Measurements from ENCODE around the gene CGREF1. TPM values are rescaled to one million over a fixed set of nuclear protein-coding genes. Genes with fewer than 3 reads are reported as not detected.

CGREF1 gene
- total and polyA plus RNA-seq, 2 donors (not counting 1 experiment from before 2014, with no cell fraction given): not detected

- Mint-ChIP-seq H3K9me3 (ENCODE audit: insufficient read depth) (no peaks in the 10 kb centered on the region), H3K27ac (no peak overlapping the region), H3K4me1 (no peaks in the 10 kb centered on the region), H3K27me3 (peaks cover 11% of the 10 kb centered on the region), H3K4me3 (no peak overlapping the region)
- Histone ChIP-seq H2AFZ (ENCODE audit: insufficient read depth, low read depth, low read length, poor library complexity, severe bottlenecking) (no peak overlapping the region), H4K20me1 (ENCODE audit: control insufficient read depth, insufficient read depth, low read length, poor library complexity, severe bottlenecking) (no peaks in the 10 kb centered on the region), H3K9me3 (ENCODE audit: control extremely low read depth in 1 of 3, control insufficient read depth in 2 of 3, insufficient read depth in 1 of 3, low read length in 2 of 3) (no peaks in the 10 kb centered on the region), H3K4me3 (ENCODE audit: control extremely low read depth in 1 of 5, extremely low read depth in 1 of 5, insufficient read depth in 1 of 5, low read depth in 2 of 5, low read length in 4 of 5) (no peak overlapping the region), H3K79me2 (ENCODE audit: control insufficient read depth, insufficient read depth, low read length) (no peaks in the 10 kb centered on the region), H3K27ac (ENCODE audit: low read length in 2 of 2) (no peak overlapping the region), H3K36me3 (replicated peaks in 1 of 2; ENCODE audit: control extremely low read depth in 1 of 2, control insufficient read depth in 1 of 2, extremely low read depth in 1 of 2, insufficient read depth in 2 of 2, low read length in 1 of 2) (no peaks in the 10 kb centered on the region), H3K9ac (ENCODE audit: low read length) (no peak overlapping the region), H3K4me2 (replicated peaks; ENCODE audit: low read depth, low read length, poor library complexity, severe bottlenecking) (no peak overlapping the region), H3K27me3 (replicated peaks in 1 of 4; ENCODE audit: control extremely low read depth in 1 of 4, control insufficient read depth in 3 of 4, insufficient read depth in 4 of 4, low read length in 3 of 4) (no peaks in the 10 kb centered on the region), H3K4me1 (ENCODE audit: control insufficient read depth in 2 of 2, insufficient read depth in 2 of 2, low read length in 2 of 2) (no peaks in the 10 kb centered on the region)
- no peak for TF ChIP-seq CTCF (IDR thresholded peaks at IDR 0.05)
- TF ChIP-seq EZH2 (IDR thresholded peaks at IDR 0.05; ENCODE audit: borderline replicate concordance, insufficient read depth, low read depth, low read length, poor library complexity, severe bottlenecking): no peak
- intact Hi-C loops (cut with micrococcal nuclease): no loop called here
- no peak for ATAC-seq (ENCODE audit: low read depth)
- WGBS (ENCODE audit: insufficient coverage): no CpG with 5 or more reads among the region's 2 CpGs
- ChIA-PET CTCF (no interaction called here), POLR2A (no interaction called here)
- no peak for DNase-seq
Observed at GRCh38 chr2:27108221-27108620, 10.7 kb downstream of the CGREF1 start.

GRCh38 chr2:27105981-27106380, 12.9 kb downstream of the CGREF1 start:
- Mint-ChIP-seq H3K4me1 (no peaks in the 10 kb centered on the region), H3K9me3 (ENCODE audit: insufficient read depth) (no peaks in the 10 kb centered on the region), H3K4me3 (no peak overlapping the region), H3K27me3 (peaks cover 11% of the 10 kb centered on the region), H3K27ac (no peak overlapping the region)
- CTCF ChIA-PET: interaction anchor here (0.6 to 2.1 kb wide), 4 partner anchors 11 to 577 kb away, joined by 3 to 7 read pairs (median 4); no protein-coding TSS in a partner anchor
- H3K27me3 ChIP-seq (replicated peaks in 1 of 4; ENCODE audit: control extremely low read depth in 1 of 4, control insufficient read depth in 3 of 4, insufficient read depth in 4 of 4, low read length in 3 of 4): no peaks in the 10 kb centered on the region
- DNase-seq (no peak), ATAC-seq (ENCODE audit: low read depth) (no peak)
- H3K4me1 ChIP-seq (ENCODE audit: control insufficient read depth in 2 of 2, insufficient read depth in 2 of 2, low read length in 2 of 2): no peaks in the 10 kb centered on the region
- no peak overlapping the region for H3K4me3 ChIP-seq (ENCODE audit: control extremely low read depth in 1 of 5, extremely low read depth in 1 of 5, insufficient read depth in 1 of 5, low read depth in 2 of 5, low read length in 4 of 5)
- no peak for TF ChIP-seq CTCF (IDR thresholded peaks at IDR 0.05)
- TF ChIP-seq EZH2 (IDR thresholded peaks at IDR 0.05; ENCODE audit: borderline replicate concordance, insufficient read depth, low read depth, low read length, poor library complexity, severe bottlenecking): no peak
- no peak overlapping the region for H3K9ac ChIP-seq (ENCODE audit: low read length)
- no peaks in the 10 kb centered on the region for H3K9me3 ChIP-seq (ENCODE audit: control extremely low read depth in 1 of 3, control insufficient read depth in 2 of 3, insufficient read depth in 1 of 3, low read length in 2 of 3)
- 75% methylated on average over 2 of the region's 3 CpGs for whole genome bisulfite sequencing (ENCODE audit: insufficient coverage)
- H3K36me3 ChIP-seq (replicated peaks in 1 of 2; ENCODE audit: control extremely low read depth in 1 of 2, control insufficient read depth in 1 of 2, extremely low read depth in 1 of 2, insufficient read depth in 2 of 2, low read length in 1 of 2): no peaks in the 10 kb centered on the region
- no peak overlapping the region for H3K4me2 ChIP-seq (replicated peaks; ENCODE audit: low read depth, low read length, poor library complexity, severe bottlenecking)
- no peaks in the 10 kb centered on the region for H3K79me2 ChIP-seq (ENCODE audit: control insufficient read depth, insufficient read depth, low read length)
- H4K20me1 ChIP-seq (ENCODE audit: control insufficient read depth, insufficient read depth, low read length, poor library complexity, severe bottlenecking): no peaks in the 10 kb centered on the region
- intact Hi-C loops (cut with micrococcal nuclease): no loop called here
- POLR2A ChIA-PET: no interaction called here
- H3K27ac ChIP-seq (ENCODE audit: low read length in 2 of 2): no peak overlapping the region
- no peak overlapping the region for H2AFZ ChIP-seq (ENCODE audit: insufficient read depth, low read depth, low read length, poor library complexity, severe bottlenecking)
